ENCODE measurements around the gene SEMG1.

Gene SEMG1, protein sequence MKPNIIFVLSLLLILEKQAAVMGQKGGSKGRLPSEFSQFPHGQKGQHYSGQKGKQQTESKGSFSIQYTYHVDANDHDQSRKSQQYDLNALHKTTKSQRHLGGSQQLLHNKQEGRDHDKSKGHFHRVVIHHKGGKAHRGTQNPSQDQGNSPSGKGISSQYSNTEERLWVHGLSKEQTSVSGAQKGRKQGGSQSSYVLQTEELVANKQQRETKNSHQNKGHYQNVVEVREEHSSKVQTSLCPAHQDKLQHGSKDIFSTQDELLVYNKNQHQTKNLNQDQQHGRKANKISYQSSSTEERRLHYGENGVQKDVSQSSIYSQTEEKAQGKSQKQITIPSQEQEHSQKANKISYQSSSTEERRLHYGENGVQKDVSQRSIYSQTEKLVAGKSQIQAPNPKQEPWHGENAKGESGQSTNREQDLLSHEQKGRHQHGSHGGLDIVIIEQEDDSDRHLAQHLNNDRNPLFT

DNA sequence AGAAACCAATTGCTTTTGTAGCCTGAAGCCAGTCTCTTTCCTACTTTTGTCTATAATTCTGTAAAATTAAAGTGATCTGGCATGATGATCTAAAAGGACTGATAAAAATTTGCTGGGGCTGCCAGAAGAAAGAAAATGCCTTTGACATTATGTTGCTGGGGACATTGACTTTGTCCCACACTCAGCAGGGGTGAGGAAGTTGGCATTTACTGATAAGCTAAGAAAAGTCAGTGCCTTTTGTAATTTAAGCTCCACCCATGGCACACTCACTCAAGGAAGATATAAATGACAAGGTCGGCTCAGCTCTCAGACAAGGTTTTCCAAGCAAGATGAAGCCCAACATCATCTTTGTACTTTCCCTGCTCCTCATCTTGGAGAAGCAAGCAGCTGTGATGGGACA is at the start of gene SEMG1:
TSS of gene SEMG1 (plus strand) at position 309 of the 400 bp plus-strand sequence. CDS start at position 330, 21 bp downstream.
- DNase-seq: no peak

DNA sequence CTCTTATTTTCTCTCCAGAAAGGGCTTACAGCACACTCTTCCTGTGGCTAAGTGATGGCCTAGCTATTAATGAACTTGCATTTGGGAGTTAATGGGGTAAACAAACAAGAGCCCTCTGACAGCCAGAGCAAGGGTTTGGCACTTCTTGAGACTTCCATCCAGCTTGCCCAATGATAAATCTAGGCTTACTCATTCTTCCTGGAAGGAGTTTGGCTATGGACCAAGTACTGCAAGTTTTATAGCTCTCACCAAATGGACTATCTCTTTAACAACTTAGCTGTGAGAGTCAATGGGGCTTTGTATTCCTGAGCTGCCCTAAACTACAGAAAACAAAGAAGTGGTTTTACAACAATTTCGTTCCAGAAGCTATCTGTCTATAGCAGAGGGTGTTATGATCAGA is 48.9 kb upstream of the SEMG1 start:
- DNase-seq: peak in 1 of 56 donors; percentile 52

DNA sequence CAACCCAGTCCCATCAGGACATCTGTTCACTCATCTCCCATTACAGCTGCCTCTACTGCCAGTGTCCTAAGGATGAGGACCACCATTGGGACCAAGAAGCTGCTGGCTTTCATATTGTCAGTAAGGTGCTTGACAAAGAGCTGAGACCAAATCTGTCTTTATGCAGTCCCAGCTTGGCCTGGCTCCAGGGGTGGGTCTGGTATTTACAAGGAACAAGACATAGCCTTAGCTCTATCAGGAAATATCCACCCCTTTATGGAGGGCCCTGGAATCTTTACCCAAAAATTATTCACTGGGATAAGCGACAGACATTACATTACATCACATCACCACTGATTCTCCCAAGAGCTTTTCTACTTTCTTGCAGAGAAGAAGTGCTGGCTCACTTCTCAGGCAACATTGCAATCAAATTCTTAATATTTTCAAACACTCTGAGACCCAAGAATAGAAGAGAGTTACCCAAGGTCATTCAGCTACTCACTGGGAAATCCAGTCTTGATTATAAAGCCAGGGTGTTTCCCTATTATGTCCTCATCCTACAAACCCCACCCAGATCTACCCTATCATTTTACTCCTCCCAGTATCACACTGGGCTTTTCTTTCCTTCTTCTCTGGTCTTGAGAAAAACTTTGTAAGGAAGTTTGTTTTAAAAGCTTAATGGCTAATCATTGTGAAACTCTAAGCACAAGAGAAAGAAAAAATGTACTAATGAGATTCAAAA is 43.6 kb upstream of the SEMG1 start:
- no peak for DNase-seq

DNA sequence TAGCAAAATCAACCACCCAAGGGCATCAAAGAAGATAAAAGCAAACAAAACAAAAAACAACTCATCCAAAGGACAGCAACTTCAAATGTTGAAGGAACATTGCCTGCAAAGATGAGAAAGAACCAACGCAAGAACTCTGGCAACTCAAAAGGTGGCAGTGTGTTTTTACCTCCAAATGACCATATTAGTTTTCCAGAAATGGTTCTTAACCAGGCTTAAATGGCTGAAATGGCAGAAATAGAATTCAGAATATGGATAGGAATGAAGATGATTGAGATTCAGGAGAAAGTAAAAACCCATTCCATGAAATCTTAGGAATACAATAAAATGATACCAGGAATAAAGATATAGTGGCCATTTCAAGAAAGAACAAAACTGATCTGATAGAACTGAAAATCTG is 41.9 kb upstream of the SEMG1 start:
- DNase-seq: no peak

DNA sequence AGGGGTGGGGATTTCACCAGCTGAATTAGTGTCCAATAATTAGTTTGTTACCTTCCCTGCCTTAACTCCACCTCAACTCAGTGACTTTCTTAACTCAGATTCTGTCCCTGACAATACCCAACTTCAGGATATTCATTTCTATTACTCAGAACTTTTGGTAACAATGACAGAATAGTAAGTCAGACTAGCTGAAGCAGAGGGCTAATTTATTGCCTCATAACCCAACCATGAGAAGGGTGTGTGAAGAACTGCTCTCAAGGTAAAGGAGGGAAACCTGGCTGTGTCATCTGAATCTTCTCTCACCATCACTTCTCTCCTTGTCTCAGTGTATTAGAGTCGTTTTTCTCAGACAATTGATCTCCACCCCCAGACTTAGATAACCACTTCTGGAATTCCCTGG is 33.3 kb upstream of the SEMG1 start:
- no peak for DNase-seq

DNA sequence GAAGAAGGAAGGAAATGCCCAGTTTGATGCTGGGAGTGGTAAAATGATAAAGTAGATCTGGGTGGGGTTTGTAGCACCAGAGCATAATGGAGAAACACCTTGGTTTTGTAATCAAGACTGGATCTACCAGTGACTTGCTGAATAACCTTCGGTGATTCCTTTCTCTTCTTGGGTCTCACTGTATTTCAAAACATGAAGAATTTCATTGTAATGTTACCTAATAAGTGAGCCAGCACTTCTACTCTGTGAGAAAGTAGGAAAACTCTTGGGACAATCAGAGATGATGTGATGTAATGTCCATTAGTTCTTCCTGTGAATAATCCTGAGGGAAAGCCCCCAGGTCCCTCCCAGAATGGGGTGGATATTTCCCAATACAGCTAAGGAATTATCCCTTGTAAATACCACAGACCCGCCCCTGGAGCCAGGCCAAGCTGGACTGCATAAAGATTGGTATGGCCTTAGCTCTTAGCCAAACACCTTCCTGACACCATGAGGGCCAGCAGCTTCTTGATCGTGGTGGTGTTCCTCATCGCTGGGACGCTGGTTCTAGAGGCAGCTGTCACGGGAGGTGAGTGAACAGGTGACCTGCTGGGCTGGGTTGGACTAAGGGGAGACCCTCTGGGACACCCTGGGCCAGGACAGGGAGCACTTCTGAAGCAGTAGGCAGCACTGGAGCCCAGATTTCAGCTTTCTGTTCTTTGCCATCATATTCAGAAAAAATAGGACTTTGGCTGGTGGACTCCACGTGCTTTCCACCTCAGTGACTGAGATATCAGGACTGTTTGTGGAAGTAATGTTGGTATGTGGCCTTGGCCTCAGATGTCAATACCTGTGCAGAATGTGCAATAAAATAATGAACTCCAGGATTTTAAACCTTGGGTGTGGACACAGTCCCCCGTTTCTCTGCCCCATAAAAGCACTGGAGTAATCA is 32.1 kb upstream of the SEMG1 start, which contains the start of gene PI3:
TSS of gene PI3 (plus strand) at position 469 of the 931 bp plus-strand sequence. CDS start at position 490, 21 bp downstream.
- DNase-seq: no peak

DNA sequence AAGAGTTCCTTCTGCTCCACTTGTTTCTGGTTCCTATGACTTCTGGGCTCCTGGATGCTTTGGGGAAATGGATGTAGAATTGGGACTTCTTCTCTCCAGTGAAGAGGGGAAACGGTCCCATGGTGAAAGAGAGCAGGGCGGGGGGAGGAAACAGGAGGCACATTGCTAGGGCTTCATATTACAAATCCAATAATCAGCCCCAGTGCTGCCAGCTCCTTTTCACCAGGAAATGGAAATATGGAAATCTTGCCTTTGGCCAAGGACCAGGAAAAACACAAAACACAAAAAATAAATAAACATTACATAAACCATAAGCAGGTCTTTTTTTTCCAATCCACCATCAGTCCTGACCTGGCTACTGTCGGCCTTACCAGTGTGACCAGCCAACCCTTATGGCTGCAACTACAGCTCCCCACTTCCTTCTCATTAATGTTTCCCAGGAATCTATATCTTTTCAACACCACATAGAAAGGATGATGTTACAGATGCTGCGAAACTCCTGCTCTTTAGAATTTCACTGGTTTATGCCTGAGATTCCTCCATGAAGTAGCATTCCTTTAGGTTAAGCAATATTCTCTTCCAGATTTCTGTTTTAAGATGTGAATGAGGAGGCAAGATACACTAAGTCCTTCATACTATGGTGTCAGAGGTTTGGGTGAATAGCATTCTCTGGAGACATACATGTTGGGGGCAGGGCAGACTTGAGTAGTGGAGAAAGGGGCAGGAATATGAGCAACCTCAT is 30.1 kb upstream of the SEMG1 start:
- DNase-seq: no peak

DNA sequence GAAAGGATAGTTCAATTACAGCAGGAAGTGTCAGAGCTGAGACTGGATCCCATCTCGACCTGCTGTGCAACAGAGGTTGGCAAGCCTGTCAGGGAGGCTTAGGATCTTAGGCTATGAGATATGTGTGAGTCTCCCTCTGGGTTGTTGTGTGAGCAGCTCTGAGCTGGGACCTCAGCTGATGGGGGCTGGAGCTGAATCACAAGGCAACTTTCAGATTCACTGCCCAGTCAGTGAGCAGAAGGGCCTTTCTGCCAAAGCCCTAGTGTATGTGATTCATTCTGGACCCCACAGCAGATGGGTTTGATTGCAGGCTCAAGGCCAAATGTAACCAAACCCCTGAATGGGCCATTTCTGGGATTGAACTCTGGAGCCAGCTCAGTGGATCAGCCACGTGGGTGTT is 27.7 kb upstream of the SEMG1 start:
- DNase-seq: no peak

DNA sequence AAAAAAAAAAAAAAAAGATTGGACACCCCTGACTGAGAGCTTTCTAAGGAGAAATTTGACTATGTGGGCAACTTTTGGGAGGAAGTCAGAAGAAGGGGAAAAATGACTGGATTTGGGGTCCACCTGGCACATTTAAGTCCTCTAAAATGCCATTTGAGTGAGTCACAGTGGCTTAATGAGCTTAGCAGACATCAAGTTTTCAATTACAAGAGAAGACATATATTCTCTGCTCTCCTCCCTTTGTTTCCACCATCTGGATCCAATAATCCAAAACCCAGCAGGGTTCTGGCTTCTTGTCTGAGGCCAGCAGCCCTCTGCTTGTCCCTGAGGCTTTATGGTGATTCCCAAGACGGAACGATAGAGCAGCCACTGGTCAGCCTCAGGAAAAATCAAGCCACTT is 25.2 kb upstream of the SEMG1 start:
- DNase-seq: no peak

DNA sequence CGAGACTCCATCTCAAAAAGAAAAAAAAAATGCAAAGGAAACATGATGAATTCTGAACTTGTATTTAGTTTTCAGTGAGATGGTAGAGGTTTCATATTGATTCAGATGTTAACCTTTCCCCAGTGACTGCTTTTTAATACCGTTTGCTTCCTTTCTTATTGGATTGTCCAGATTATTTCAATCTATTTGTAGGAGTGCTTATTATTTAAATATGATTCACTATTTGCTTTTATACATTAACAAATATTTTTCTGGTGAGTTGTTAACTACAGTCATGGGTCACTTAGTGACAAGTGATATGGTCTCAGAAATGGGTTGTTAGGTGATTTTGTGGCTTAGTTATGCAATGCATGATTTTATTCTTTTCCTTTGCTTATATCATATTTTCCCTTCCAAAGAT is 23.7 kb upstream of the SEMG1 start:
- DNase-seq: no peak

DNA sequence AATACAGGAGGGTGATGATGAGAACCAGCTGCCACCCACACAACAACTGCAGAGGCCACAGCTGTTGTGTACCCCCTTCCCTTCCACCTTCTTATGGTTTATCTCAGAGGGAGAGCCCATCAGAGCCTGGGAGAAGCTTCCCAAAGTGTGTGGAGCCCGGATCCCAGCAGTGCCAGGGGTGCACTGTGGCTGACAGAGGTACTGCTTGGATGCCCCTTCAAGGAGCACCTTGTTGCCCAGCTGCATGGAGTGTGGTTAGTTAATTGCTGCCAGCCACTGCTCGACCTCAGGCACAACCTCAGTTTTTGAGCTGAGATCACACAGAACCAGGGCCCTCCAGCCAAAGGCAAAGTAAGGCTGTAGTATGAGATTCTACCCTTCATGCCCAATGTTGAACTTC is 19.1 kb upstream of the SEMG1 start:
- no peak for DNase-seq

DNA sequence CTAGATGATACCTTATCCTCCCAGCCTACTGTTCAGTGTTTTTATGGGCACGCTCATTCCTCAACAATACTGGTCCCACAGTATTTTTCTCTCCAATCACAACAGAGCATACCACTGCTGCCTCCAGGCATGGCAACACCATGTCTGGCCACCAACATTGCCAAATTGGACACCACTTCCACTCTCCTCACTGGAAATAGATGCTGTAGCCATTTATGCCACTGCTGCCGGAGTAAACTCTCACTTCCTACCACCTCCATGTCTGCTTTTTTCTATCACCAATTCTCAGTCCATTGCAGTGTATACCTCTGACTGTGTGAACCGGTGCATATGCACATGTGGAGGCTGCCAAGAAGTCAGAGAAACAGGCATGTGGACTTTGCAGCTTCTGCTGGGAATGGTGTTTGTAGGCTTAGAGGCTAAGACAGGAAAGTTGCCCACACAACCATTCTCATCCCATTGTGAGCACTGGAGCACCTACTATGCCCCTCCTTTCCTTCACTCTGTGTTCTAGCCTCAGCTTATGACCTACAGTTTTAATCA is 17.7 kb upstream of the SEMG1 start:
- DNase-seq: no peak

DNA sequence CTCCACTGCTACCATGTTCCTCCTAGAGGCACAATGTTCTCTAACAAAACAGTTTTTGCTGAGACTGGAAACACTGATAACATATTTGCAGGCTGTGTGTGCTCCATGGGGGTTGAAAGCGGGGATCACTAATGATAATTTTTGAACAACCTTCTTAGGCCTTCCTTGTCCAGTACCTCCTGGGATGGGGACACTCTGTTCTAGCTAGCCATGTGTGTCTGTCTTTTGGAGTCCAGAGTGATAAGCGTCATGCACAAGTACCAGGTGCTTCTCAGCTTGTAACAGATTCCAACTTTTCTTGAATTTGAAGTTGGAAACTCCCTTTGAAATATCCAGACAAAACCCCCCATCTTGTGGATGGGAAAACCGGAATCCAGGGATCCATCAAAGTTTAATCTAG is 17.0 kb upstream of the SEMG1 start:
- no peak for DNase-seq

DNA sequence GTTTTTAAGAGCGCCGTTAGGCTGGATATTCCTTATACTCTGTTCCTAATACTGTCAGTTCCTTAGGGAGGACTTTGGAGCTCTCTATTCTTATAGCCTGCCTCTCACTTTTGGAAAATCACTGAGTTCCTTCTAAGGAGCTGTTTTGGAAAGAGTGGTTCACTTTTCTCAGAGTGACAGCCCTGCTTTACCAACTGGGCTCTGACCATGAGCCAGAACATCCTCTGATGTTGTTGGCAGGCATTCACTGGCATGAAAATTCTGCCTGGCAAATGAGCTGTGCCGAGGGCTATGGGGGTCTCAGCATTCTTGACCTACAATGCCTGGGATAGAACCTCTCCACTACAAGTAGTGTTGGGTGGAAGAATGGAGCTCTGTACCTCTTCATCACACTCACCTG is 14.9 kb upstream of the SEMG1 start:
- DNase-seq: no peak

DNA sequence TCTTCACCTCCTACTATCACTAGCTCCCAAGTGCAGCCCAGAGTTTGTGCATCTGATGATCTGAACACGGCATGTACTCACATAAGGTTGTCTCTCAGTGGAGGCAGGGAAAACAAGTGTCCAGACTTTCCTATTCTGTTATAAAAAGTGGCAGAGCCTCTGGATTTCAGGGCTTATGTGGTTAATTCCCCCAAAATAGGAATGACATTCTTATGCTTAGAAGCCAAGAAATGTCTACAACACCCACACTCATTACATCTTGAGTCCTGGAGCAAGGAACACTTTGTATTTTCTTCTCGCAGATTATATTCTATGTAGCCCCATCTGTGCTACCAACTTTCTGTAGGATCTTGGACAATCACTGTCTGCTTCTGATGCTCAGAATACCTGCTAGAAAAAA is 13.5 kb upstream of the SEMG1 start:
- DNase-seq: no peak

DNA sequence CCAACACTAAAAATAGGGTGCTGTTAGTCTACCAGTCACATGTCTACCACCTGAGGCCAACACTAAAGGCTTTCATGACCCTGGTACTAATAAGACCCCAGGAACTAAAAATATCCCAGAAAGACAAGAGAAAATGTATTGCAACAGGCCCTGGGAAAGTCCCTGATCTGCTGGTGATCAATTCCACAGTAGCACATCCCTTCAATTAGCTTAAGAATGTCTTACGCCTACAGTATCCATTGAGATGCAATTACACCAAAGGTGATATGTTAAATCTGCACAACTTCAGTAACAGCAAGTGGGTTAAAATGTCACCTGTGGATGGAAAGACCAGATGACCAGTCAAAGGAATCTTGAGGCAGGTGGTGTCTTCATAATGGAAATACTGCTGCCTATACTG is 3.1 kb downstream of the SEMG1 start:
- DNase-seq: no peak

DNA sequence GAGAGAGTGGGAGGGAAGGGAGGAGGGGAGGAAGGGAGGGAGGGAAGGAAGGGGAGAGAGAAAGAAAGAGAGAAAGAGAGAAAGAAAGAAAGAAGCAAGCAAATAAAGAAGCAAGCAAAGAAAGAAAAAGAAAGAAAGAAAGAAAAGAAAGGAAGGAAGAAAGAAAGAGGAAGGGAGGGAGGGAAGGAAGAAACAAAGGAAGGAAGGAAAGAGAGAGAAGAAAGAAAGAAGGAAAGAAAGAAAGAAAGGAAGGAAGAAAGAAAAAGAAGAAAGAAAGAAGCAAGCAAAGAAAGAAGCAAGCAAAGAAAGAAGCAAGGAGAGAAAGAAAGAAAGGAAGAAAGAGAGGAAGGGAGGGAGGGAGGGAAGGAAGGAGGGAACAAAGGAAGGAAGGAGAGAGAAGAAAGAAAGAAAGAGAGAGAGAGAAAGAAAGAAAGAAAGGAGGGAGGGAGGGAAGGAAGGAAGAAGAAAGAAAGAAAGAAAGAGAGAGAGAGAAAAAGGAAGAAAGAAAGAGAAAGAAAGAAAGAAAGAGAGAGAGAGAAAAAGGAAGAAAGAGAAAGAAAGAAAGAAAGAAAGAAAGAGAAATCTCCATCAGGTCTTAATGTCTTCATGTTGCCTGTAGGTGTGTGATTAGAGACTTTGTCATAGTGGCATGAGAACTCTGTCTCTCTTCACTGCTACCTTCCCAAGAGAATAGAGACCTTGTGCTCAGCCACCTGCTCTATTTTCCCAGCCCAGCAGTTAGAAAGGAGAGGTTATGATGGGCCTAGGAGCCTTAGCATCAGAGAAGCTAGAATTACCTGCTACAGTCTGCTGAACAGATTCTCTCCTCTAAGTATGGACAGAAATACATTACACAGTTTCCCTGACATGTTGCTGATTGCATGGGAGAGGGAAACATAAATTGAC is 5.0 kb downstream of the SEMG1 start:
- DNase-seq: no peak

DNA sequence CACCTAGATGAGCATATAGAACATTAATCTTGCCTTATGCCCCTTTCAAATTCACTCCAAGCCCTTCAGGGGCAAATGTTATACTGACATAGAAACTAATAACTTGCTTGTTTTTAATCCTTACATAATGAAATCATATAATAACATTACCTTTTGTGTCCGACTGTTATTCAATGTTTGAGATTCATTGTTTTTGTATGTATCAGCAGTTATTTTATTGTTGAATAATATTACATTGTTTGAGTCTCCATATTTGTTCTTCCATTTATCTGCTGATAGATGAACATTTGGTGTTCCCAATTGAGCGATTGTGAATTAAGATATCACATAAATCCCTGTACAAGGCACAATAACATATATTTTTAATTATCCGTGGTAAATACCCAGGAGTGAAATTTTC is 6.0 kb downstream of the SEMG1 start:
- no peak for DNase-seq

DNA sequence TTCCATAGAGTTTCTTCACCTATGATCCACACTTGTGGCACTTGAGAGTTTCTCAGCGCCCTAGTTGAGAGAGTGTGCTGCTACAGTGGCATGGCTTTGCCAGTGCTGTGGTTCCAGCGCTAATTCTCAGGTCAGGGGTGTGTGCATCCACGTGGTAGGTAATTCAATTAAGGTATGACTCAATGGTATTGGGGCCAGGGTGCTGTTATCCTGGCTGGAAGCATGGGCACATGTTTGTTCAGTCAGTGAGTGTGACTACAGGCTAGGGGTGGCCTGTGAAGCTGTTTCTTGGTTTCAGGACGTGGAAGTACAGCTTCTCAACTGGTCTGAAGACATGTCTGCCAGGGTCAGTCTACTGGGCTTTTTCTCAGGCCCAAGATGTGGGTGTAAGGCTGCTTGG is 11.3 kb downstream of the SEMG1 start:
- no peak for DNase-seq

DNA sequence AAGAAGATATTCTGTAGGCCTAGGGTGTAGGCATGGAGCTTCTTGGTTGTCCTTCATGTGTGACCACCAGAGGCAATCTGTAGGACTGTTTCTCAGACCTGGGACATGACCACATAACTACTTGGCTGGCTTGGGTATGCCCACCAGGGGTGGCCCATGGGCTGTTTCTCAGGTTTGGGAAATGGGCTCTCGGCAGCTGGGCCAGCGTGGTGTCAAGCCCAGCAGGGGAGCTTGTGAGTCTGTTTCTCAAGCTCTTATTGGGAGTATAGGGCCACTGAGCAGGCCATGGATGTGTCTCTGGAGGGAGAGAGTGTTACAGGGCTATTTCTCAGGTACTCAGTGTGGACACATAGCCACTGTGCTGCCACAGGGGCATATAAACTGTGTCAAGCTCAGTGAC is 11.8 kb downstream of the SEMG1 start:
- DNase-seq: no peak
